ENCODE results near the gene SPAG16.

Gene SPAG16

GRCh38 chr2:214286011-214286410 is 1001.7 kb downstream of the SPAG16 start:
- no peak for FAIRE-seq
- DNase-seq (ENCODE audit: extremely low spot score, insufficient read length, low read depth) = no peak

DNA sequence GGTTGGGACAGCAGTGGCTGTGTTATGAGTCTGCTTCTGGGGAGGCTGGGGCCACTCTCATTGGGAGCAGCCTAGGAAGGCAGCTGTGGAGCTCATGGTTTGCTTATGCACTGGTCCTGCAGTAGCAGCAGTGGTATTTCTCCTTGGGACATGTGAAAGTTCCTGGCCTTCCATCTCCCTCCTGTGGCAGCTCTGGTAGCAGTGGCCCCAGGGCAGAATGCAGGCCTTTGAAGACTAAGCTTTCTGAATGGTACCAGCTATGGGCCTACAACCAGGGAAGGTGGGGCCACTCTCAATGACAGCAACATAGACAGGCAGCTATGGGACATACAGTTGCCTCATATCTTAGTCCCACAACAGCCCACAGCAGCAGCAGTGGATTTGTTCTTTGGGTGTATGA is 1009.3 kb downstream of the SPAG16 start:
- FAIRE-seq (no peak), DNase-seq (ENCODE audit: extremely low spot score, insufficient read length, low read depth) (no peak)

GRCh38 chr2:214294426-214294825 is 1010.2 kb downstream of the SPAG16 start:
- DNase-seq (ENCODE audit: extremely low spot score, insufficient read length, low read depth) (no peak), FAIRE-seq (no peak)

- no peak for FAIRE-seq
- no peak for DNase-seq (ENCODE audit: extremely low spot score, insufficient read length, low read depth)
Observed at GRCh38 chr2:214297423-214297822, 1013.2 kb downstream of the SPAG16 start.

GRCh38 chr2:214310319-214310718 is 1026.1 kb downstream of the SPAG16 start:
- FAIRE-seq (no peak), DNase-seq (ENCODE audit: extremely low spot score, insufficient read length, low read depth) (no peak)

DNA sequence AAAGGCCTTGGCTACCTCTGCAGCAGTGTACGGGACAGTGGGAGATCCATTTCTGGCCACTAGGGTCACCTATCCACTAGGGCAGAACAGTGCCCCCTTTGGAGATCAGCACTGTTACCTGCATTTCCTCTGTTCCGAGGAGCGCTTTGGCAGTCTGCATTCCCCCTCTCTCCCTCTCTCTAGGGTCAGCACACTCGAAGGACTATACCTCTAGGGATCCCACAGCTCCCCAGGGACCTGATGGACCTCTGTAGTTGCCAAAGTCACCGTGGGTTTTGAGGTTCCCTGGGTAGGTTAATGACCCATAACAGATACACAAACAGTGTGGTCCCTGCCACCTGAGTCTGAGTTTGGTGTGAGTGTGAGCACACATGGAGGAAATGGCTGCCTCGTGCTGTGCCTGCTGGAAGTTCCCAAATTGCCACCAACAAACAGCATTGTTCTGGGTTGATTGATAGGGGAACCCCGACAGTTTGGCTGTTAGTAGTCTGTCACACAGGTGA is 1026.8 kb downstream of the SPAG16 start:
- FAIRE-seq (no peak), DNase-seq (ENCODE audit: extremely low spot score, insufficient read length, low read depth) (no peak)

- FAIRE-seq = no peak
- DNase-seq (ENCODE audit: extremely low spot score, insufficient read length, low read depth) = no peak
Observed at GRCh38 chr2:214311931-214312749, 1027.9 kb downstream of the SPAG16 start.

DNA sequence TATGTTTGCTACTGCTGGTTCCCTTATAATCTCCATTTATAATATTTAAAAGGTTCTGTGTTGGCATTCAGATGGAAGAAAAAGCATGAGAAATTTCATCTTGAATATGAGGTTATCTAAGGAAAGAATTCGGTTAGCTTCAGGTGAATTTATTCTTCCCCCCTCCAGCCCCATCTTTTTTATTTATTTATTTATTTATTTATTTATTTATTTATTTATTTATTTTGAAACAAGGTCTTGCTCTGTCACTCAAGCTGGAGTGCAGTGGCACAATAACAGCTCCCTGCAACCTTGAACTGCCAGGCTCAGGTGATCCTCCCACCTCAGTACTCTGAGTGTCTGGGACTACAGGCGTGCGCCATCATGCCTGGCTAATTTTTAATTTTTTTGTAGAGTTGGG is 1031.1 kb downstream of the SPAG16 start:
- FAIRE-seq = no peak

GRCh38 chr2:214320211-214320610 is 1035.9 kb downstream of the SPAG16 start:
- FAIRE-seq (no peak), DNase-seq (ENCODE audit: extremely low spot score, insufficient read length, low read depth) (no peak)

More for the DNA sequence above, 1031.1 kb downstream of the SPAG16 start:
- no peak for DNase-seq (ENCODE audit: extremely low spot score, insufficient read length, low read depth)

- no peak for FAIRE-seq
Observed at GRCh38 chr2:214322662-214323061, 1038.4 kb downstream of the SPAG16 start.

DNA sequence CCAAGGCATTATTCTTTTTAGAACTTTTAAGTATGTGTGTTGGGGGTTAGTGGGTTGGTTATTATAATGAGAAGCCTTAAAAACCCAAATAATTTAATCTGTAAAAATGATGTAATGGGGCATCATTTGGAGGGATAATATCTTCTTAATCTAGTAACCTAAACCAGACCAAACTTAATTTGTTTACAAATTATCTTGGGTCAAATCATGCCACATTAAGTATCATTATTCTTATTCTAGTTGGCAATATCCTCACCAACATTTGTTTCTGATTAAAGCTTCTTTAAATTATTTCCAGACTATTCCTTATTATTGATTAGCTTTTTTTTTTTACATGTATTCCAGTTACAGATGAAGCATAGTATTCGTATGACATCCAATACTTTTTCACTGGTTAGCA is 1041.1 kb downstream of the SPAG16 start:
- no peak for DNase-seq (ENCODE audit: extremely low spot score, insufficient read length, low read depth)
- no peak for FAIRE-seq

More at GRCh38 chr2:214322662-214323061, 1038.4 kb downstream of the SPAG16 start:
- no peak for DNase-seq (ENCODE audit: extremely low spot score, insufficient read length, low read depth)

DNA sequence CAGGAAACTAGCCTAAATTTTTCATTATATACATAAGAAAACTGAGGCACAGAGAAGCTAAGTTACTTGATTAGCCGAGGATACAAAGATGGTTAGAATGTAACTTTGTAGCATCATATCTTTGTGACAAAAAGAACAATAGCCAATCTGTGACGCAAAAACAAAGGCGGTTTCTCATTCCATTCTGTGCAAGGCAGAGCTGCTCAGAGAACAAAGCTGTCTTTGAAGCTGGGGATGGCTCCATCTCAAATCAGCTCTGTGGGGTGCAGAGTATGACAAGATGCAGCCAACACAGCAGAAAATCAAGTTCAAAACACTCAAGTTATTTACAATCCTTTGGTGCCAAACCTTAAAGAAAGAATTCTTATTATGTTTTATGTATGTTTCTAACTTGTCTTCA is 1044.7 kb downstream of the SPAG16 start:
- FAIRE-seq (no peak), DNase-seq (ENCODE audit: extremely low spot score, insufficient read length, low read depth) (no peak)

GRCh38 chr2:214341646-214342045 is 1057.4 kb downstream of the SPAG16 start:
- FAIRE-seq (no peak), DNase-seq (ENCODE audit: extremely low spot score, insufficient read length, low read depth) (no peak)

DNA sequence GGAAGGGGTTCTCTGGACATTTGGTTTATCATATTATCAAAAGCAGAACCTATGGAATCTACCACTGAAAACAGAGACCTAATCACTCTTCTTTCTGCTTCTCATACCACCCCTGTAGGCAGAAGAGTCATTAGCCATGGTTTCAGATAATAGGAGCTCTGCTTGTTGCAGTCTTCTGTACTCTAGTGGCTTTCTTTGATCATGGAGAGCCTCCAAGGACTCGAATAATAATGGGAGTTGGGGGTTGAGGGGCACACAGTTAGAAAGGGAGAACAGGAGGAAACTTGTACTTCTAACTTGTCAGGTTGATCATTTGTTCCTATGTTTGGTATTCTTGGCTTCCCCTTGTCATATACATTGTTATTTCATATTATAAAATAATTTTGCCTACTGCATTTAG is 1074.2 kb downstream of the SPAG16 start:
- DNase-seq (ENCODE audit: extremely low spot score, insufficient read length, low read depth) (no peak), FAIRE-seq (no peak)

GRCh38 chr2:214361116-214361515 is 1076.9 kb downstream of the SPAG16 start:
- FAIRE-seq (no peak), DNase-seq (ENCODE audit: extremely low spot score, insufficient read length, low read depth) (no peak)

- DNase-seq (ENCODE audit: extremely low spot score, insufficient read length, low read depth) = no peak
- FAIRE-seq = no peak
Observed at GRCh38 chr2:214365549-214365948, 1081.3 kb downstream of the SPAG16 start.

DNA sequence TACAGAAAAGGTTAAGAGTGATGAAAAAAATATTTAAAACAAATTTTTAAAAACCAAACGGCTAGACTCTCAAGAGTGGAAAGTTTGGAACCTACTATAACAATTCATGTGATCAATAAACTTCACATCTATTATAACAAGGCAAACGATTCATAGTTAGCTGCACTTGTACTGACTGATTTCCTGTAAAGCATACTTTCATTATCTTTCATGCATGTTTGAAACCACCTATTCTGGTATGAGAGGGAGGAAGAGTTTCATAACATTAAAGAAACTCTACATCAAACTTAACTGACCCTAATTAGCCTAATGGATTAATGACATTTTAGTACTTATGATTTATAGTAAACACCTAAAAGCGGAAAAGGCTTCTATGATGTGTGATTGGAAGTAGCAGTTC is 1082.9 kb downstream of the SPAG16 start:
- FAIRE-seq (no peak), DNase-seq (ENCODE audit: extremely low spot score, insufficient read length, low read depth) (no peak)

GRCh38 chr2:214376618-214377285 is 1092.5 kb downstream of the SPAG16 start:
- FAIRE-seq (no peak), DNase-seq (ENCODE audit: extremely low spot score, insufficient read length, low read depth) (no peak)

DNA sequence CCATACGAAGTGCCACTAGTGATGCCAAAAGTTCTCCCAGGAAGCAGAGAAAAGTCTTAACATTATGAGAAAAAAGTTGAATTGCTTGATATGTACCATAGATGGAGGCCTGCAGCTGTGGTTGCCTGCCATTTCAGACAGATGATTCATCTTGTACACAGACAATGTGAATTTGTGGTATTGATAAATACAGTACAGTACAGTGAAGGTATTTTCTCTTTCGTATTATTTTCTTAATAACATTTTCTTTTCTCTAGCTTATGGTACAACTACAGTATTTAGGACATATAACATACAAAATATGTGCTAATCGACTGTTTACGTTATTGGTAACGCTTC is 1093.0 kb downstream of the SPAG16 start:
- FAIRE-seq (no peak), DNase-seq (ENCODE audit: extremely low spot score, insufficient read length, low read depth) (no peak)

DNA sequence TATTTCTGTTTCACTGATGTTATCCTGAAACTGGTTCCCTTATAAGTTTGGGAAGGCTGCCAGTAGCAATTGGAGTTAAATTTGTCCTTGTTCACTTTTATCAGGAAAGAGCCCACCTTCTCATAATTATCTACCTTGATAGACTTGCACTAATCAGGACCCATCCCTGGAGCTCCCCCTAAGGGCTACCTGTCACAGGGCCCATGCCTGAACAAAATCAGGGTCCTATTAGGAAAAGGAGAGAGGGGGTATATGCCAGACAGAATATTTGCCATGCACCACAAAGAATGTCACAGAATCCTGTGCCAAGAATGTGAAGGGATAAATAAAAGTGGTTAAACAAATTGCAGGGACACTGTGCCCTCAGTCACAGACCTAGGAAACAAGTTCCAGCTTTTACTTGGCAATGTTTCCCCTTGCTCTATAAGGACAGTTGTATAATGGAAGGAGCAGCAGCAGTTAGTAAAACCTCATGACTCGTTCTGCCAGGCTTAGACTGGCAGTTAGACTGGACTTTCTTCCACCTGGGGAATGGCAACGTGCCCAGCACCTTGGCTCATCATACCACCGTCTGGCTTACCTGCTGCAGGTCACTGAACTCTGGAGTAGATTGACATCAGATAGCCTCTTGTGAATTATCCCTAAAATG is 1094.3 kb downstream of the SPAG16 start:
- DNase-seq (ENCODE audit: extremely low spot score, insufficient read length, low read depth) (no peak), FAIRE-seq (no peak)

DNA sequence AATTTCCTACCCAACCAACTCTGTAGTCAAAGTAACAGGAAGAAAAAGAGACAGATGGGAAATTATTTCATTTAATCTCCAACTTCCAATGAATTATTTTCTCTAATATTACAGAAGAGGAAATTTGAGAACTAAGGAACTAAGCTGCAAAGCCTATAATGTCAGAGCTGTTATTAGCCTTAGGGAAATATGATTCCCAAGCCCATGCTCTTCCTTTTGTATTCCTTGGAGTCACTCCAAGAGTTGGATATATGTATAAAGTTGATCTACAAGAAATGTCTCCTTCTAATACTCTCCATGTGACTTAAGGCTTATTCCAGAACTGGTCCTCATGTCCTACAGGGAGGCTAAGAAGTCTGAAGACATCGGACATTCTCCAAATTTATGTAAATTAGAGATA is 1095.0 kb downstream of the SPAG16 start:
- FAIRE-seq (no peak), DNase-seq (ENCODE audit: extremely low spot score, insufficient read length, low read depth) (no peak)

Measured in GM18507 (cell line).